ENCODE data around the gene HNRNPM.

Gene HNRNPM

GRCh38 chr19:8475005-8475404 is 30.2 kb downstream of the HNRNPM start:
- TF ChIP-seq, protein P1, sequence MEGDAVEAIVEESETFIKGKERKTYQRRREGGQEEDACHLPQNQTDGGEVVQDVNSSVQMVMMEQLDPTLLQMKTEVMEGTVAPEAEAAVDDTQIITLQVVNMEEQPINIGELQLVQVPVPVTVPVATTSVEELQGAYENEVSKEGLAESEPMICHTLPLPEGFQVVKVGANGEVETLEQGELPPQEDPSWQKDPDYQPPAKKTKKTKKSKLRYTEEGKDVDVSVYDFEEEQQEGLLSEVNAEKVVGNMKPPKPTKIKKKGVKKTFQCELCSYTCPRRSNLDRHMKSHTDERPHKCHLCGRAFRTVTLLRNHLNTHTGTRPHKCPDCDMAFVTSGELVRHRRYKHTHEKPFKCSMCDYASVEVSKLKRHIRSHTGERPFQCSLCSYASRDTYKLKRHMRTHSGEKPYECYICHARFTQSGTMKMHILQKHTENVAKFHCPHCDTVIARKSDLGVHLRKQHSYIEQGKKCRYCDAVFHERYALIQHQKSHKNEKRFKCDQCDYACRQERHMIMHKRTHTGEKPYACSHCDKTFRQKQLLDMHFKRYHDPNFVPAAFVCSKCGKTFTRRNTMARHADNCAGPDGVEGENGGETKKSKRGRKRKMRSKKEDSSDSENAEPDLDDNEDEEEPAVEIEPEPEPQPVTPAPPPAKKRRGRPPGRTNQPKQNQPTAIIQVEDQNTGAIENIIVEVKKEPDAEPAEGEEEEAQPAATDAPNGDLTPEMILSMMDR (IDR thresholded peaks at IDR 0.05; ENCODE audit: borderline replicate concordance, control extremely low read depth, extremely low read depth, insufficient read depth, missing control alignments): no peak
- no peak for DNase-seq (ENCODE audit: low spot score)
- in situ Hi-C loops (cut with MboI; ENCODE audit: low sequenced_read_pairs, unreplicated experiment): no loop called here

DNA sequence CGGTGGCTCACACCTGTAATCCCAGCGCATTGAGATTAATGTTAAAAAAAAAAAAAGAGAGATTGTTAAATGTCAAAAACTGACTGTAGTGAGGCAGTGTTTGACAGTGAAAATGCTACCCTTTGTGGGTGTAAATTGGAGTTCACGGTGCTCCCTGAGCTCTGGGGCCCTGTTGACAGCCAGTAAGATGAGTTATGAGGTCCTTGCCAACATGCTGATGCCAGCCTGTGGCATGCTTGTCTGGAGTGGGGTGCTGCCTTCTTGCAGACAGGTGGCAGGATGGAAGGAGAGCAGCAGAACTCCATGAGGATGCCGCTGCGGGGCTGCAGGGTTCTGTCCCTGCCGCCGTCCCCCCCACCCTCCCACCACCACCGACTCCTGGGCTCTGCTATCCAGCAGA is 31.7 kb downstream of the HNRNPM start:
- TF ChIP-seq, protein P1 (IDR thresholded peaks at IDR 0.05; ENCODE audit: borderline replicate concordance, control extremely low read depth, extremely low read depth, insufficient read depth, missing control alignments): no peak
- in situ Hi-C loops (cut with MboI; ENCODE audit: low sequenced_read_pairs, unreplicated experiment): no loop called here
- DNase-seq (ENCODE audit: low spot score): no peak

GRCh38 chr19:8477889-8478288 is 33.1 kb downstream of the HNRNPM start:
- in situ Hi-C loops (cut with MboI; ENCODE audit: low sequenced_read_pairs, unreplicated experiment): no loop called here
- TF ChIP-seq, protein P1 (IDR thresholded peaks at IDR 0.05; ENCODE audit: borderline replicate concordance, control extremely low read depth, extremely low read depth, insufficient read depth, missing control alignments): no peak
- DNase-seq (ENCODE audit: low spot score): no peak

GRCh38 chr19:8478598-8478997 is 33.8 kb downstream of the HNRNPM start:
- DNase-seq (ENCODE audit: low spot score): no peak
- TF ChIP-seq, protein P1 (IDR thresholded peaks at IDR 0.05; ENCODE audit: borderline replicate concordance, control extremely low read depth, extremely low read depth, insufficient read depth, missing control alignments): no peak
- in situ Hi-C loops (cut with MboI; ENCODE audit: low sequenced_read_pairs, unreplicated experiment): no loop called here

DNA sequence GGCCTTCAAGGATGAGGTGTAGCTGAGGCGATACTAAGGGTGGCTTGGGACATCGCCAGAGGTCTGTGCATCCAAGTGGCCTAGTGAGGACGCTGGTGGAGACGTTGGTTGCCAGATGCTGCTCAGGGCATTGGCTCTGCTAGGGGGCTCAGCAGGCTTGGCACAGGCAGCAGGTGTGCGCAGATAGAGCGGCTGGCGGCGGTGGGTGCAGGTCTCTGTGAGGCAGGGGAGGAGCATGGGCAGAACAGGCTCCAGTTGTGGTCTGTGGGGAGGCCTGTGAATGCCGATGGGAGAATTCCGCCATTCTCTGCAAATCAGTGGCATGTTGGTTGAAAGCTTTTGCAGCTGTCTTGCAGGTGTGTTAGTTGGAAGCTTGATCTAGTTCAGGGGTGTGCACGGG is 36.4 kb downstream of the HNRNPM start:
- DNase-seq (ENCODE audit: low spot score): no peak
- TF ChIP-seq, protein P1 (IDR thresholded peaks at IDR 0.05; ENCODE audit: borderline replicate concordance, control extremely low read depth, extremely low read depth, insufficient read depth, missing control alignments): no peak
- in situ Hi-C loops (cut with MboI; ENCODE audit: low sequenced_read_pairs, unreplicated experiment): no loop called here

DNA sequence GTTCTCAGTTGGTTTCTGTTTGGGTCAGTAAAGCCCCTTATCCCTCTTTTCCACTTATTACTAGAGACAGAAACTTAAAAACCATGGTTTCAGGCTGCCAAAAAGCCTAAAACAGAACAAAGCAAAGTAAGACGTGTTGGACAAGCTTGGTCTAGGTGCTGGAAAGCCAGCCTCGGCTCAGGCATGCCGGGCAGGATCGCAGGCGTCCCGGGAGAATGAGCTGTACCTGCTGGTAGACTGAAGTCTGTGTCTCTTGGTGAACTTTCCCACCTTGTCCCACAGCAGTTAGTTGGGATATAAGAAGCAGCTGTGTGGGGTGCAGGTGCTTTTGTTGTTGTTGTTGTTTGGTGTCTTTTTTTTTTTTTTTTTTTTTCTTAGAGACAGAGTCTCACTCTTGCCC is 36.8 kb downstream of the HNRNPM start:
- in situ Hi-C loops (cut with MboI; ENCODE audit: low sequenced_read_pairs, unreplicated experiment): no loop called here
- TF ChIP-seq, protein P1 (IDR thresholded peaks at IDR 0.05; ENCODE audit: borderline replicate concordance, control extremely low read depth, extremely low read depth, insufficient read depth, missing control alignments): no peak
- no peak for DNase-seq (ENCODE audit: low spot score)

GRCh38 chr19:8482696-8483095 is 37.9 kb downstream of the HNRNPM start:
- TF ChIP-seq, protein P1 (IDR thresholded peaks at IDR 0.05; ENCODE audit: borderline replicate concordance, control extremely low read depth, extremely low read depth, insufficient read depth, missing control alignments): no peak
- no peak for DNase-seq (ENCODE audit: low spot score)

More at GRCh38 chr19:8482696-8483095, 37.9 kb downstream of the HNRNPM start:
- in situ Hi-C loops (cut with MboI; ENCODE audit: low sequenced_read_pairs, unreplicated experiment): no loop called here
